Activated CD4-positive, alpha-beta T cell treated with anti-CD3 and anti-CD28 coated beads, Interleukin-2, amount 50 U/mL, for 48 hours (primary cell): Measurements from ENCODE around the gene GPR78.
"Not testable (repeated sequence)": the region's sequence is repeated elsewhere in the genome, so short reads cannot be mapped to it uniquely, and the experiment has no call there.

Source experiments
- DNase-seq, 2 experiments: peaks; one replicate each; pipeline ENCODE4 v3.0.0-alpha.2; 2020

Gene GPR78

DNA sequence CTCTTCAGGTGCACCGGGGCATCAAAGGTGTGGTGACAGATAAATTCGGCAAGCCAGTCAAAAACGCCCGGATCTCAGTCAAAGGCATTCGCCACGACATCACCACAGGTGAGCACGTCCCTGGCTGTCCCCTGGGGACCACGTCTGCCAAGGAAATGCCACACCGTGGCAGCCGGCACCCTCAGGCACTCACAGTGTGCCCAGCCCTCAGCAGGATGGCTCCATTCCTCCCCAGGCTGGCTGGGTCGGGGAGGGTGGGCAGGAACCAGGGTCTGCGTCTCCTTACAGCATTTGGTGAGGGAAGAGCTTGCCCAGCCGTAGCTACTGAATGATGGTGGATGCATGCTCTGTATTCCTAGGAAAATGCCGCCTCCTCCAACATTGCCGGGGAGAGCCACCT lies 38.2 kb downstream of the GPR78 start:
- no peak for DNase-seq

DNA sequence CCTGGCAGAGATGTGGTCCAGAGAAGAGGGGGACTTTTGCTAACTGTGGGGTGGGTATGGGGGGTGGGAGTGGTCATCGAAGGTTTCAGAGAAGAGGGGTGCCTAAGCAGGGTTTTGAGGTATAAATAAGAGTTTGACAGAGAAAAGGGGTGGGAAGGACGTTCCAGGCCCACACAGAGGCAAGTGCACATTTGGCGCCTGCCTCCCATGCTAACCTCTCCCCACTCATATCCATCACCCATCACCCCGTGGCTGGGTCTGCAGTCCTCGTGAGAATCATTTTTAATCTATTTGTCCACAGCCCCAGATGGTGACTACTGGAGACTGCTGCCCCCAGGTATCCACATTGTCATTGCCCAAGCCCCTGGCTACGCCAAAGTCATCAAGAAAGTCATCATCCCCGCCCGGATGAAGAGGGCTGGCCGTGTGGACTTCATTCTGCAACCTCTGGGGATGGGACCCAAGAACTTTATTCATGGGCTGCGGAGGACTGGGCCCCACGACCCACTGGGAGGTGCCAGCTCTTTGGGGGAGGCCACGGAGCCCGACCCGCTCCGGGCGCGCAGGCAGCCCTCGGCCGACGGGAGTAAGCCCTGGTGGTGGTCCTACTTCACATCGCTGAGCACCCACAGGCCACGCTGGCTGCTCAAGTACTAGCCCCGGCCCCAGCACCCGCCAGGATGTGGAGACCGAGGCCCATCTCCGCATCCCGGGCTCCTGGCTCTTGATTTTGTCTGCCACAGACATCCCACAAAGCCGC lies 38.9 kb downstream of the GPR78 start:
- DNase-seq, result no peak

DNA sequence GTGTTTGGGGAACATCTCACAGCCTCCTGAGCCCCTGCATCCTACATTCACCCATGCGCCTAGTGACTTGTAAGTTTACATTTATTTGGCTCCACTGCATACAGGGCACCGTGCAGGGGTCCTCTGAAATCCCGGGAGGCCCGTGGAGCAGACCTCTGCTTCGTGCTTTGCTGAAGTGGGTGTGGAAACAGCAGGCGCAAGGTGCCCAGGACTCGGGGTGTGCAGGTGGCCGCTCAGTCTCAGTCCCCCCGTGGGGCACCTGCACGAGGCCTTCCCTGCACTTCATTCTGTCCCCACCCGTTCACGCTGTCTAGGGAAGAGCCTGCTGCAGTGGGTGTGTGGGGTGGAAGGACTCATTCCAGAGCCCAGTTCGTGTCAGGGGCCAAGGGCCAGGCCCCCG lies 40.9 kb downstream of the GPR78 start:
- DNase-seq, result not testable (repeated sequence)

DNA sequence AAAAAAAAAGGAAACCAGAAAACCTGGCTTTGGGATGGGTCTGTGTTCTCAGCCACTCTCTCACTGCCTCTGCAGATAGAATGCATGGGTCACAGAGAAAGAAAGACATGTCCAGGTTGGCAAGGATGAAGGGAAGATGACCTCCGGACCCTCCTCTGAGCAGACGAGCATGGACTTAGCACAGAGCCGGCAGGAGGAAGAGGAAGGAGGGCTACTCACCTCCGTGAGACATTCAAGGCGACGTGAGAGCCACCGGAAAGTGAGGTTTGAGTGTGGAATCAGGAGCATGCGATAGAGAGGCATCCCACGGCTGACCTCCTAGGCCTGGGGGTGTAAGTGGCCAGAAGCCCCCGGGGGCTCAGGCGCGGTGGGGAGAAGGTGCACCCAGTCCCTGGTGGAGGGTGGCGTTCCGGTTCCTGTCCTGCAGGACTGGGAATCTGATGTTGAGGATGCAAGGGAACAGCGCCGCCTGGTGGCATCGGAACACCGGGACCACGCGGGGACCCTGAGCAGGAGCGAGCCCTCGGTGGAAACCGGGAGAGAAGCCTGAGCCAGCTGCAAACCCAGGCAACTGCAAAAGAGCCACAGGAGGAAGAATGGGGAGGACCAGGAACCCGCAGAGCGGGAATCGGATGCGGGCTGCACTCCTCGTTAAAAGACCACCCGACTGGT lies 44.5 kb downstream of the GPR78 start:
- DNase-seq, result not testable (repeated sequence)

DNA sequence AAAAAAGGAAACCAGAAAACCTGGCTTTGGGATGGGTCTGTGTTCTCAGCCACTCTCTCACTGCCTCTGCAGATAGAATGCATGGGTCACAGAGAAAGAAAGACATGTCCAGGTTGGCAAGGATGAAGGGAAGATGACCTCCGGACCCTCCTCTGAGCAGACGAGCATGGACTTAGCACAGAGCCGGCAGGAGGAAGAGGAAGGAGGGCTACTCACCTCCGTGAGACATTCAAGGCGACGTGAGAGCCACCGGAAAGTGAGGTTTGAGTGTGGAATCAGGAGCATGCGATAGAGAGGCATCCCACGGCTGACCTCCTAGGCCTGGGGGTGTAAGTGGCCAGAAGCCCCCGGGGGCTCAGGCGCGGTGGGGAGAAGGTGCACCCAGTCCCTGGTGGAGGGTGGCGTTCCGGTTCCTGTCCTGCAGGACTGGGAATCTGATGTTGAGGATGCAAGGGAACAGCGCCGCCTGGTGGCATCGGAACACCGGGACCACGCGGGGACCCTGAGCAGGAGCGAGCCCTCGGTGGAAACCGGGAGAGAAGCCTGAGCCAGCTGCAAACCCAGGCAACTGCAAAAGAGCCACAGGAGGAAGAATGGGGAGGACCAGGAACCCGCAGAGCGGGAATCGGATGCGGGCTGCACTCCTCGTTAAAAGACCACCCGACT lies 50.2 kb downstream of the GPR78 start:
- DNase-seq, result not testable (repeated sequence)

DNA sequence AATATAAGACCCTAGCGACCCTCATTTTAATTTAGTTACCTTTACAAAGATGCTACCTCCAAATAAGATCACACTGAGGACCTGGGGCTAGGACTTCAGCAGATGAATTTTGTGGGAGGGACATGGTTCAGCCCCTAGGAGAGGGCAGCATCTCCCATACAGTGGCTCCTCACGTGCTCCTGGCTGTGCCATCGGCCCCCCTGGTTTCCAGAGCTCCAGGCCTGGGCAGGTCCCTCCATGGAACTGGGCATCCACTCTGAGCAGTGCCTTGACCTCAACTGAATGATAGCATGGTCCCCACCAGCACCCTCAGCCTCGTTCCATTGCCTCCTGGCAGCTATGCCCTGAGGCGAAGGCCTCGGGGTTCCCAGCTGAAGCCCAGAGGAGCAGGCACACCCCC lies 51.7 kb downstream of the GPR78 start:
- not testable (repeated sequence) for DNase-seq

DNA sequence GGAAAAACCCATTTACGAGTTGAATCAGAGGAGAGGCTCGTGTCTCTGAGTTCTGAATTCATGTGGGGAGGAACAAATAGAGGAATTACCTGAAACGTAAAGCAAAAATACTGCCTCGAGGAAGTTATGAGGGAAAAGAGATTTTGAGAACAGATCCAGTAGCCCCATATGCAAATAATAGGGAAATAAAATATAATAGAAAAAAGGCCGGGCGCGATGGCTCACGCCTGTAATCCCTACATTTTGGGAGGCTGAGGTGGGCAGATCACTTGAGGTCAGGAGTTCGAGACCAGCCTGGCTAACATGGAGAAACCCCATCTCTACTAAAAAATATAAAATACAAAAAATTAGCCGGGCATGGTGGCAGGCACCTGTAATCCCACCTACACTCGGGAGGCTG lies 54.6 kb downstream of the GPR78 start:
- DNase-seq, result not testable (repeated sequence)

DNA sequence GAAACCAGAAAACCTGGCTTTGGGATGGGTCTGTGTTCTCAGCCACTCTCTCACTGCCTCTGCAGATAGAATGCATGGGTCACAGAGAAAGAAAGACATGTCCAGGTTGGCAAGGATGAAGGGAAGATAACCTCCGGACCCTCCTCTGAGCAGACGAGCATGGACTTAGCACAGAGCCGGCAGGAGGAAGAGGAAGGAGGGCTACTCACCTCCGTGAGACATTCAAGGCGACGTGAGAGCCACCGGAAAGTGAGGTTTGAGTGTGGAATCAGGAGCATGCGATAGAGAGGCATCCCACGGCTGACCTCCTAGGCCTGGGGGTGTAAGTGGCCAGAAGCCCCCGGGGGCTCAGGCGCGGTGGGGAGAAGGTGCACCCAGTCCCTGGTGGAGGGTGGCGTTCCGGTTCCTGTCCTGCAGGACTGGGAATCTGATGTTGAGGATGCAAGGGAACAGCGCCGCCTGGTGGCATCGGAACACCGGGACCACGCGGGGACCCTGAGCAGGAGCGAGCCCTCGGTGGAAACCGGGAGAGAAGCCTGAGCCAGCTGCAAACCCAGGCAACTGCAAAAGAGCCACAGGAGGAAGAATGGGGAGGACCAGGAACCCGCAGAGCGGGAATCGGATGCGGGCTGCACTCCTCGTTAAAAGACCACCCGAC lies 55.8 kb downstream of the GPR78 start:
- not testable (repeated sequence) for DNase-seq
